HEK293 (cell line): ENCODE measurements around the gene PIGO.

ENCODE experiments used
- CTCF ChIP-seq: fragments of 450-650 bp; formaldehyde crosslinking; IDR thresholded peaks from 2 replicates; pipeline ENCODE4 v1.5.1; 2016; ENCODE audit warnings: missing biosample characterization, missing genetic modification characterization
- KLF7 ChIP-seq: fragments of 450-650 bp; formaldehyde crosslinking; IDR thresholded peaks from 2 replicates; pipeline ENCODE4 v1.5.1; 2016; ENCODE audit warnings: missing biosample characterization, missing genetic modification characterization, borderline replicate concordance
- REPIN1 ChIP-seq: fragments of 450-650 bp; formaldehyde crosslinking; IDR thresholded peaks from 2 replicates; pipeline ENCODE4 v1.5.1; 2017; ENCODE audit warnings: missing biosample characterization, missing genetic modification characterization, low read depth
- ZNF544 ChIP-seq: fragments of 450-650 bp; formaldehyde crosslinking; IDR thresholded peaks from 2 replicates; pipeline ENCODE4 v1.5.0; 2017; ENCODE audit warnings: missing biosample characterization, missing genetic modification characterization
- ZNF580 ChIP-seq: fragments of 450-650 bp; formaldehyde crosslinking; IDR thresholded peaks from 2 replicates; pipeline ENCODE4 v1.5.1; 2016; ENCODE audit warnings: missing biosample characterization, missing genetic modification characterization

- no peak for TF ChIP-seq ZNF544 (tag by site-specific recombination)
- TF ChIP-seq CTCF (tag by site-specific recombination): no peak
- TF ChIP-seq ZNF580 (tag by site-specific recombination): no peak
- TF ChIP-seq REPIN1: no peak
- no peak for TF ChIP-seq KLF7 (tag by site-specific recombination)
These were observed 23.7 kb downstream of the PIGO start, which contains the start of gene VCP for GRCh38 chr9:35072461-35073278.
